ENCODE measurements around the gene THADA.

THADA gene

GRCh38 chr2:43188561-43189386, 407.1 kb downstream of the THADA start:
- Histone ChIP-seq H3K27me3 (ENCODE audit: low read length) (no peaks in the 10 kb centered on the region), H3K27ac (ENCODE audit: low read depth, low read length) (no peak overlapping the region), H3K36me3 (ENCODE audit: low read length) (no peaks in the 10 kb centered on the region), H3K9me2 (replicated peaks; ENCODE audit: insufficient read depth, low read length) (no peaks in the 10 kb centered on the region), H3K79me2 (ENCODE audit: insufficient read depth, low read length) (no peaks in the 10 kb centered on the region), H2AFZ (ENCODE audit: low read depth, low read length, severe bottlenecking) (no peak overlapping the region), H3F3A (ENCODE audit: insufficient read depth) (no peaks in the 10 kb centered on the region), H3K9me3 (ENCODE audit: insufficient read depth, low read length) (no peaks in the 10 kb centered on the region), H3K4me3 (ENCODE audit: insufficient read depth, low read length, poor library complexity, severe bottlenecking) (no peak overlapping the region), H4K20me1 (ENCODE audit: low read depth, low read length) (no peaks in the 10 kb centered on the region), H3K9ac (ENCODE audit: low read length) (no peak overlapping the region), H3K4me2 (ENCODE audit: low read depth, low read length, poor library complexity, severe bottlenecking) (no peak overlapping the region)
- TF ChIP-seq EZH2phosphoT487 (conservative IDR thresholded peaks at IDR 0.05; ENCODE audit: low read length) (no peak), CTCF (IDR thresholded peaks at IDR 0.05; ENCODE audit: insufficient read depth, low read length, poor library complexity, severe bottlenecking) (no peak)

GRCh38 chr2:43186679-43187374, 409.0 kb downstream of the THADA start:
- Histone ChIP-seq H3F3A (ENCODE audit: insufficient read depth) (no peaks in the 10 kb centered on the region), H3K4me3 (ENCODE audit: insufficient read depth, low read length, poor library complexity, severe bottlenecking) (no peak overlapping the region), H3K9me3 (ENCODE audit: insufficient read depth, low read length) (no peaks in the 10 kb centered on the region), H3K4me2 (ENCODE audit: low read depth, low read length, poor library complexity, severe bottlenecking) (no peak overlapping the region), H4K20me1 (ENCODE audit: low read depth, low read length) (no peaks in the 10 kb centered on the region), H3K27ac (ENCODE audit: low read depth, low read length) (no peak overlapping the region), H2AFZ (ENCODE audit: low read depth, low read length, severe bottlenecking) (no peak overlapping the region), H3K9me2 (replicated peaks; ENCODE audit: insufficient read depth, low read length) (no peaks in the 10 kb centered on the region), H3K36me3 (ENCODE audit: low read length) (no peaks in the 10 kb centered on the region), H3K9ac (ENCODE audit: low read length) (no peak overlapping the region), H3K79me2 (ENCODE audit: insufficient read depth, low read length) (no peaks in the 10 kb centered on the region), H3K27me3 (ENCODE audit: low read length) (no peaks in the 10 kb centered on the region)
- TF ChIP-seq CTCF (IDR thresholded peaks at IDR 0.05; ENCODE audit: insufficient read depth, low read length, poor library complexity, severe bottlenecking) (no peak), EZH2phosphoT487 (conservative IDR thresholded peaks at IDR 0.05; ENCODE audit: low read length) (no peak)

DNA sequence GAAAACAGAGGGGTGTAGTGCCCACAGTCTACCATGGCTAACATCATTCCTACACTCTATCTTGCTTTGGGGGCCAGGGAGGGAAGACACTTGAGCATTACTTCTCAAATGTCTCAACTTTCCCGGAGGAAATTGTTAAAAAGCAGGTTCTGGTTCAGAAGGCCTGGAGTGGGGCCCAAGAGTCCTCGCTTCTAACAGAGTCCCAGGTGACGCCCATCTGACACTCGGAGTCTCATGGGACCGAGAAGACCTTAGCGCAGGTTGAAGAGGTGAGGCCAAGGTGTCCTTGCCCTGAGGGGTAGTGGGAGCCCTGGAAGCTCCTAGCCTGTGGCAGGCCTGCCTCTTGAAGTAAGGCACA, 409.5 kb downstream of the THADA start:
- Histone ChIP-seq H2AFZ (ENCODE audit: low read depth, low read length, severe bottlenecking) (no peak overlapping the region), H3K36me3 (ENCODE audit: low read length) (no peaks in the 10 kb centered on the region), H3K9me2 (replicated peaks; ENCODE audit: insufficient read depth, low read length) (no peaks in the 10 kb centered on the region), H3K9ac (ENCODE audit: low read length) (no peak overlapping the region), H3K4me2 (ENCODE audit: low read depth, low read length, poor library complexity, severe bottlenecking) (no peak overlapping the region), H3K27me3 (ENCODE audit: low read length) (no peaks in the 10 kb centered on the region), H3F3A (ENCODE audit: insufficient read depth) (no peaks in the 10 kb centered on the region), H4K20me1 (ENCODE audit: low read depth, low read length) (no peaks in the 10 kb centered on the region), H3K9me3 (ENCODE audit: insufficient read depth, low read length) (no peaks in the 10 kb centered on the region), H3K79me2 (ENCODE audit: insufficient read depth, low read length) (no peaks in the 10 kb centered on the region), H3K4me3 (ENCODE audit: insufficient read depth, low read length, poor library complexity, severe bottlenecking) (no peak overlapping the region), H3K27ac (ENCODE audit: low read depth, low read length) (no peak overlapping the region)
- no peak for TF ChIP-seq CTCF (IDR thresholded peaks at IDR 0.05; ENCODE audit: insufficient read depth, low read length, poor library complexity, severe bottlenecking)
- TF ChIP-seq EZH2phosphoT487 (conservative IDR thresholded peaks at IDR 0.05; ENCODE audit: low read length): no peak
